Measurements from ENCODE around the gene DELE1.
A peak's percentile ranks its signal among the peaks of the same experiment; 100 is the strongest.

Gene DELE1

GRCh38 chr5:141876628-141877355, 46.9 kb upstream of the DELE1 start (continued):
- TF ChIP-seq PATZ1 (tag by site-specific recombination; IDR thresholded peaks at IDR 0.05): peak; percentile 73
- no peak for TF ChIP-seq ZNF791 (tag by site-specific recombination; IDR thresholded peaks at IDR 0.05)
- TF ChIP-seq ZNF510 (tag by site-specific recombination; IDR thresholded peaks at IDR 0.05; ENCODE audit: insufficient replicate concordance): no peak
- TF ChIP-seq ZNF692 (tag by site-specific recombination; IDR thresholded peaks at IDR 0.05): peak; percentile 41
- no peak for TF ChIP-seq ZSCAN18 (tag by site-specific recombination; IDR thresholded peaks at IDR 0.05)
- no peak for TF ChIP-seq ZNF391 (tag by site-specific recombination; IDR thresholded peaks at IDR 0.05; ENCODE audit: borderline replicate concordance, low read depth)
- TF ChIP-seq GLIS2 (tag by site-specific recombination; IDR thresholded peaks at IDR 0.05): peak; percentile 13; the same call in 1 of the 2 replicates
- no peak for TF ChIP-seq ZNF211 (tag by site-specific recombination; IDR thresholded peaks at IDR 0.05; ENCODE audit: low read depth)
- TF ChIP-seq ZNF747 (tag by site-specific recombination; IDR thresholded peaks at IDR 0.05): no peak
- no peak for TF ChIP-seq ZNF701 (tag by site-specific recombination; IDR thresholded peaks at IDR 0.05)
- no peak for TF ChIP-seq ZNF785 (tag by site-specific recombination; IDR thresholded peaks at IDR 0.05)
- no peak for TF ChIP-seq ZNF221 (tag by site-specific recombination; IDR thresholded peaks at IDR 0.05; ENCODE audit: borderline replicate concordance)
- TF ChIP-seq ZNF335 (tag by site-specific recombination; conservative IDR thresholded peaks at IDR 0.05): no peak
- no peak for TF ChIP-seq ZBTB49 (tag by site-specific recombination; IDR thresholded peaks at IDR 0.05; ENCODE audit: low read depth)
- TF ChIP-seq ZNF777 (tag by site-specific recombination; IDR thresholded peaks at IDR 0.05; ENCODE audit: borderline replicate concordance): no peak
- no peak for TF ChIP-seq ZNF768 (tag by site-specific recombination; IDR thresholded peaks at IDR 0.05)
- TF ChIP-seq ZNF555 (tag by site-specific recombination; conservative IDR thresholded peaks at IDR 0.05): no peak
- no peak for TF ChIP-seq ZNF626 (tag by site-specific recombination; IDR thresholded peaks at IDR 0.05)
- TF ChIP-seq ZBTB48 (tag by site-specific recombination; IDR thresholded peaks at IDR 0.05): no peak
- no peak for TF ChIP-seq ZNF26 (tag by site-specific recombination; IDR thresholded peaks at IDR 0.05)
- TF ChIP-seq ZBTB26 (tag by site-specific recombination; optimal IDR thresholded peaks at IDR 0.05): no peak
- TF ChIP-seq ZBTB8A (tag by site-specific recombination; IDR thresholded peaks at IDR 0.05): no peak
- TF ChIP-seq ZFP37 (tag by site-specific recombination; IDR thresholded peaks at IDR 0.05): no peak
- TF ChIP-seq, protein P1, sequence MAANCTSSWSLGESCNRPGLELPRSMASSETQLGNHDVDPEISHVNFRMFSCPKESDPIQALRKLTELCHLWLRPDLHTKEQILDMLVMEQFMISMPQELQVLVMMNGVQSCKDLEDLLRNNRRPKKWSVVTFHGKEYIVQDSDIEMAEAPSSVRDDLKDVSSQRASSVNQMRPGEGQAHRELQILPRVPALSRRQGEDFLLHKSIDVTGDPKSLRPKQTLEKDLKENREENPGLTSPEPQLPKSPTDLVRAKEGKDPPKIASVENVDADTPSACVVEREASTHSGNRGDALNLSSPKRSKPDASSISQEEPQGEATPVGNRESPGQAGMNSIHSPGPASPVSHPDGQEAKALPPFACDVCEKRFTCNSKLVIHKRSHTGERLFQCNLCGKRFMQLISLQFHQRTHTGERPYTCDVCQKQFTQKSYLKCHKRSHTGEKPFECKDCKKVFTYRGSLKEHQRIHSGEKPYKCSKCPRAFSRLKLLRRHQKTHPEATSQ (tag by site-specific recombination; IDR thresholded peaks at IDR 0.05): no peak
- TF ChIP-seq ZNF133 (tag by site-specific recombination; IDR thresholded peaks at IDR 0.05): no peak
- TF ChIP-seq ZNF274 (IDR thresholded peaks at IDR 0.05; ENCODE audit: low read length): no peak
- no peak for TF ChIP-seq ZNF274 (tag by site-specific recombination; IDR thresholded peaks at IDR 0.05; ENCODE audit: borderline replicate concordance)
- no peak for TF ChIP-seq ZSCAN30 (tag by site-specific recombination; IDR thresholded peaks at IDR 0.05)

Data from HEK293 (cell line).